G401 (cell line): ENCODE measurements around the gene LY9. TPM values are rescaled to one million over a fixed set of nuclear protein-coding genes. Genes with fewer than 3 reads are reported as not detected.

Experiments
- DNase-seq: peaks from one replicate; pipeline ENCODE4 v3.0.0-alpha.2; 2015; ENCODE audit warnings: low spot score
- in situ Hi-C: cut with HindIII; loops from 2 replicates; pipeline ENCODE4 v1.10.0; 2016; ENCODE audit warnings: low sequenced_read_pairs, mixed read lengths
- total RNA-seq: library from RNA; depleted of rRNA; stranded (reverse); fragments of >200 nt; shearing (Covaris generic); gene quantifications from 2 replicates; pipeline ENCODE4 v1.2.3, GENCODE V29; 2014

LY9 gene
- total RNA-seq, 1 experiment from 2014 or later: not detected

DNA sequence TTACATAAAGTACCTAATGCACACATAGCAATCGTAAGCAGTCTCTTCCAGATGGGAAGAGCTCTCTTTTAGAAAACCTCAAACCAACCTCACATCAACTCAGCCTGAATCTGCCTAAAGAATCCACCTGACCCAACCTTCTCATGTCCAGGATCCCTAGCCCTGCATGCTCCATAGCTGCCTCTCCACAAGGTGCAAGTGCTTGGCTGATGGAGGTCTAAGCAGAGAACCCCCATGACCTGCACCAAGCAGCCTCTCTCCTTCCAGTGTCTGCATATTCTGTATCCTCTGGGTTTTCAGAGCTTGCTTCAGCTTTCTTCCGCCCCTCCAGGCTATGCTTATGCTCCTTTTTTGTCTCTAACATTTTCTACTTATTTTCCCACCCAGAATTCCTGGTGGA, 2.5 kb downstream of the LY9 start:
- in situ Hi-C loops: no loop called here
- no peak for DNase-seq

- in situ Hi-C loops: no loop called here
- DNase-seq: no peak
These were observed 3.7 kb downstream of the LY9 start for GRCh38 chr1:160799641-160800040.

GRCh38 chr1:160800142-160800541, 4.2 kb downstream of the LY9 start:
- DNase-seq: no peak
- in situ Hi-C loops: no loop called here

GRCh38 chr1:160800645-160801408, 4.9 kb downstream of the LY9 start:
- in situ Hi-C loops: no loop called here
- DNase-seq: no peak

DNA sequence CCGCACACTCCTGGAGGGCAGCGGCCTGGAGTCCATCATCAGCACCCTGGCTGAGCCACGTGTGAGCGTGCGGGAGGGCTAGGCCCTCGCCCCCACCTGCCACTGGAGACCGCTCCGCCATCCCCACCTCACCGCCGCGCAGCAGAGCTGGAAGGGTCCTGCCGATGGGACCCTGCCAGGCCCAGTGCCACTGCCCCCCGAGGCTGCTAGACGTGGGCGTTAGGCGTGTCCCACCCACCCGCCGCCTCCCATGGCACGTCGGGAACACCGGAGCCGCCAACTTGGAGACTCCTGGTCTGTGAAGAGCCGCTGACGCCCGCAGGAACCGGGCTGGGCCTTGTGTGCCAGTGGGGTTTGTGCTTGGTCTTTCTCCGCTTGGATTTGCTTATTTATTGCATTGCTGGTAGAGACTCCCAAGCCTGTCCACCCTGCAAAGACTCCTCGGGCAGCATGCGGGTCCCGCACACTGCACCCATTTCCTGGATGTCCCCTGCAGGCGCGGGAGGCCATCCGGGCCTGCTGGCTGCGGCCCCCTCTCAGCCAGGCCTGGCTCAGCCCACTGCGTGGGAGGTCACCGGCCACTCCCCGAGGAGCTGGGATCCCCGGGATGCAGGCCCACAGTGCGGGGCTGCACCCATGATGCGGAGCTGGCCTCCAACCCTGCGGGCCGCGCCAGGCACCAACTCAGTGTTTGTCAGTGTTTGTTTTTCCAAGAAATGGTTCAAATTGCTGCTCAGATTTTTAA, 6.0 kb downstream of the LY9 start:
- in situ Hi-C loops: no loop called here
- no peak for DNase-seq

GRCh38 chr1:160806109-160806665, 10.2 kb downstream of the LY9 start:
- DNase-seq: no peak
- in situ Hi-C loops: no loop called here

GRCh38 chr1:160806784-160807183, 10.8 kb downstream of the LY9 start:
- DNase-seq: no peak
- in situ Hi-C loops: no loop called here

- in situ Hi-C loops: no loop called here
- DNase-seq: no peak
These were observed 11.3 kb downstream of the LY9 start for GRCh38 chr1:160807247-160807646.

- in situ Hi-C loops: no loop called here
- no peak for DNase-seq
These were observed 11.8 kb downstream of the LY9 start for GRCh38 chr1:160807738-160808137.

DNA sequence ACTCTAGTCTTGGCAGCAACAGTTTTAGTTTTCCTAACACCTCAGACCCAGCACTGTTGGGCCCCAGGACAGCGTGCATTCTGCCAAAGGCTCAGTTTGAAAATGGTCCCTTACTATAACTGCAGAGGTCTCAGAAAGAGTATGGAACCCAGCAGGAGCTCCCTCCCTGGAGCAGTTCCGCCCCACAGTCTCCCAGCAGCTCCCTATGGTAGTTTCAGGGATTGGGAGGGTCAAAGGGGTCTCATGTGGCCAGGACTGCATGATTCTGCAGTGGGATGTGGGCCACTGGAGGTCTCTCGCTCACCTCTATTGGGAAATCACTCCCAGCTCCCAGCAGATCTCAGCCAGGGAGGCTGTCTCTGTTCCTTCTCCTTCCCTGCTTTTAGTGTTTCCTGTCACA, 12.3 kb downstream of the LY9 start:
- in situ Hi-C loops: no loop called here
- no peak for DNase-seq

- in situ Hi-C loops: no loop called here
- no peak for DNase-seq
These were observed 14.5 kb downstream of the LY9 start for GRCh38 chr1:160810486-160810885.

GRCh38 chr1:160811147-160811546, 15.2 kb downstream of the LY9 start:
- in situ Hi-C loops: no loop called here
- no peak for DNase-seq

DNA sequence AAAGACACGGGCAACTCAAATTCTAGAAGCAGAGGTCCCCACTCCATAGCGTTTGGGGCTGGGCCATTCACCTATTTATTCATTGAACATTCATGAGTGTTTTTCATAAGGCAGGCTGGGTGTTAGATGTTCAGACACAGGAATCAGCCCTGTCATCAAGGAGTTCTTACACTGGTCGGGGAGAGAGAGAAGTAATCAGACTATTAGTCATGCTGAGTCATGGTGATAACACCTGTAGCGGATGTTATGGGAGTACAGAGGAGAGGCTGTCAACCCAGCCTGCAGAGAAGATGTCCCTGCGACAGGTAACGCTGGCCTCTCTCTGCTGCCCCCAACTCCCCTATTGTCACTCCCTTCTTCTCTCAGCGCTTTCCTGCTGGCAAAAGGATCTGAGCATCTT, 17.2 kb downstream of the LY9 start:
- no peak for DNase-seq
- in situ Hi-C loops: no loop called here

DNA sequence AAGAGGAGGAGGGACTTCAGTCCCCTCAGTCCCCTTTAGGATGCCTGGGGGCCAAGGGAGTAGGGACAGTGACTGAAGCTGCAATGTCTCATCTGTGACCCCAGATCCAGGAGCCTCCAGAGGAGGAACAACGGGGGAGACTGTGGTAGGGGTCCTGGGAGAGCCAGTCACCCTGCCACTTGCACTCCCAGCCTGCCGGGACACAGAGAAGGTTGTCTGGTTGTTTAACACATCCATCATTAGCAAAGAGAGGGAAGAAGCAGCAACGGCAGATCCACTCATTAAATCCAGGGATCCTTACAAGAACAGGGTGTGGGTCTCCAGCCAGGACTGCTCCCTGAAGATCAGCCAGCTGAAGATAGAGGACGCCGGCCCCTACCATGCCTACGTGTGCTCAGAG, 18.3 kb downstream of the LY9 start:
- in situ Hi-C loops: no loop called here
- DNase-seq: no peak

- in situ Hi-C loops: no loop called here
- DNase-seq: no peak
These were observed 18.9 kb downstream of the LY9 start for GRCh38 chr1:160814856-160815255.

- DNase-seq: no peak
- in situ Hi-C loops: no loop called here
These were observed 22.4 kb downstream of the LY9 start for GRCh38 chr1:160818207-160818937.

DNA sequence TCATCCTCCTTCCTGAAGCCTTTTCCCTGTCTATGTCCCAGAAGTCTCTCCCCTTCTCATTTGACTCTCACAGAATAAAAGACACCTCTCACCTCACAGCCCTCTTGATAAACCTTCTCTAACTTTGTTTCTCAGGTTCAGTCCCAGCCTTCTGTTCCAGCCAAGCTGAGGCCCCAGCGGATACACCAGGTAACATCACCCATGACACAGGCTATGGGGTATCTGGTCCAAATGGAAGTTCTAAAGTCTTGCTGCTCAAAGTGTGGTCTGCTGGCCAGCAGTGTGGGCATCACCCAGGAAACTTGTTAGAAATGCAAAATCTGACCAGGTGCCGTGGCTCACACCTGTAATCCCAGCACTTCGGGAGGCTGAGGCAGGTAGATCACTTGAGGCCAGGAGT, 23.2 kb downstream of the LY9 start:
- in situ Hi-C loops: no loop called here
- no peak for DNase-seq

DNA sequence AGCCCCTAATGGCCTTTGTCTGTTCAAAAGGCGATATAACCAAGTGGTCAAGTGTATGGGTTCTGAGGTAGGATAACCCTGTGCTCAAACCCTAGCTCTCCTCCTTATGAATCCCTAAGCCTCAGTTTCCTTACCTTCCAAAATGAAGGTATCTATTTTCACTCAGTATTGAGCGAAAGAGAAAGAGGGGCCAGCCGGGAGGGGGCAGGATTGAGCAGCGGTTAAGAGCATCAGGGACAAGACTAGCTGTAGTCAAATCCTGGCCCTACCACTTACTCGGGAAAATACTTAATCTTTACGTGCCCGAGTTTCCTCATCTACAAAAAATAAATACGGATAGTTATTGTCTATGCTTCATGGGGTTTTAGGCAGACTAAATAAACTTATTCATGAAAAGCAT, 25.7 kb downstream of the LY9 start:
- in situ Hi-C loops: no loop called here
- no peak for DNase-seq

DNA sequence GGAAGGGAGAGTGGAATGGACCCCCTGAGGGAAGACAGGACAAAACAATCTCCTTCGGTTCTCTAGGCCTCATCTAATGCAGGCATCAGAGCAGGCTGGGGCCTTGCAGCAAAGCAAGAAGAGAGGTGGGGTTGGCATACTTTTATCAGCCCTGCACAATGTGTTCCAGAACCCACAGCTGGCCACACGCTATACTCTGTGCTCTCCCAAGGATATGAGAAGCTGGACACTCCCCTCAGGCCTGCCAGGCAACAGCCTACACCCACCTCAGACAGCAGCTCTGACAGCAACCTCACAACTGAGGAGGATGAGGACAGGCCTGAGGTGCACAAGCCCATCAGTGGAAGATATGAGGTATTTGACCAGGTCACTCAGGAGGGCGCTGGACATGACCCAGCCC, 27.3 kb downstream of the LY9 start:
- in situ Hi-C loops: no loop called here

GRCh38 chr1:160826546-160826945, 30.6 kb downstream of the LY9 start:
- in situ Hi-C loops: no loop called here
- DNase-seq: no peak

More for the DNA sequence above, 27.3 kb downstream of the LY9 start:
- no peak for DNase-seq
